Keratinocyte (primary cell): ENCODE measurements around the gene MACROH2A1.

Experiments
- CTCF ChIP-seq, 3 experiments: IDR thresholded peaks in 1 of 3; conservative IDR thresholded peaks in 1 of 3; optimal IDR thresholded peaks in 1 of 3; 2 replicates in 2 of 3; 3 replicates in 1 of 3; pipeline versions ENCODE3 to v1.5.1; 2011; ENCODE audit warnings: low read length in 3 of 3, mild to moderate bottlenecking in 3 of 3, moderate library complexity in 2 of 3, control low read depth in 1 of 3, inconsistent platforms in 1 of 3; ENCODE audit not compliant: insufficient read depth in 2 of 3; ENCODE audit errors: extremely low read depth in 1 of 3
- EZH2 ChIP-seq: IDR thresholded peaks from one replicate; pipeline ENCODE4 v1.6.1; 2012; ENCODE audit warnings: inconsistent platforms, mild to moderate bottlenecking, low read length, moderate library complexity

- no peak for TF ChIP-seq CTCF (optimal IDR thresholded peaks at IDR 0.05 in 1 of 3, IDR thresholded peaks at IDR 0.05 in 1 of 3, conservative IDR thresholded peaks at IDR 0.05 in 1 of 3; ENCODE audit: extremely low read depth in 1 of 3, insufficient read depth in 2 of 3, low read length in 3 of 3)
- no peak for TF ChIP-seq EZH2
Observed at GRCh38 chr5:135318037-135318436, 81.0 kb downstream of the MACROH2A1 start.
